ENCODE measurements around the gene ERAS.

The ERAS gene, protein sequence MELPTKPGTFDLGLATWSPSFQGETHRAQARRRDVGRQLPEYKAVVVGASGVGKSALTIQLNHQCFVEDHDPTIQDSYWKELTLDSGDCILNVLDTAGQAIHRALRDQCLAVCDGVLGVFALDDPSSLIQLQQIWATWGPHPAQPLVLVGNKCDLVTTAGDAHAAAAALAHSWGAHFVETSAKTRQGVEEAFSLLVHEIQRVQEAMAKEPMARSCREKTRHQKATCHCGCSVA

GRCh38 chrX:48826135-48826875, at the start of gene ERAS:
Gene ERAS (plus strand): TSS chrX:48826513. CDS start chrX:48829124, 2,611 bp downstream.
- no peak for DNase-seq

- no peak for DNase-seq
Measured at GRCh38 chrX:48776818-48777439, 49.4 kb upstream of the ERAS start.

- DNase-seq, result no peak
Measured at GRCh38 chrX:48779399-48779798, 46.9 kb upstream of the ERAS start.

- no peak for DNase-seq
Measured at GRCh38 chrX:48781705-48782104, 44.6 kb upstream of the ERAS start.

GRCh38 chrX:48782216-48782615, 44.1 kb upstream of the ERAS start:
- DNase-seq, result no peak

DNA sequence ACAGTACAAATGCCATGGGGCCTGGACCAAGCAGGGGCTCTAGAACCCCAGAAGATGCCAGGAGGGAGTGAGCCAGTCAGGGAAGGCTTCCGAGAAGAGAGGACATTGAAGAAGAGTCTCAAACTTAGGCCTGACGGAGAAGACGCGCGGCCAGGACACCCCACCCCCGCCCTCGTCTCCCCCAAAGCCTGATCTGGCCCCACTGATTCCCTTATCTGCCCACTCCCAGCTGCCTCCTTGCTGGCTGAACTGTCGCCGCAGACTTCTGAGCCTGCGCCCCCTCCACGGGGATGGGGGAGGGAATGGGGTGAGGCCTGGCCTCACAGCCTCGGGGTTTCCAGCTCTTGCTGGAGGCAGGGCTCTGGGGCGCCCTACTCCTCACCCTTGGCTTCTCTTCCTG, 43.5 kb upstream of the ERAS start:
- DNase-seq, result no peak

DNA sequence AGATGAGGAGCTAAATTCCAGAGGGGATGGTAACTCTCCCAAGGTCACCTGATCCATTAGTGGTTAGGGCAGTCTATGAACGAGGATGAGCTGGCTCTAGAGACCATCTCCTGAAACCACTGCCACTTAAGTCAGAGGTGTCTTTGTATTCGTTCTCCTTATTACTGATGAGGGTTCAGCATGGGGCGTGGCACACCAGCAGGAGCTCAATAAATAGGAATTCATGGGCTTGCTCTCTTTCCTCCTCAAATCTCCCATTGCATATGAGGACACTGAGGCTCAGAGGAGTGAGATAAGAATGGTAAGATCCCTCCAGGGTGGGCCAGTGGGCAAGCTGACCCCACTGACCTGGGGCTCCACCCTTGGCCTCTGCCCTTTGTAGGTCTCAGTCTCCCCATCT, 41.6 kb upstream of the ERAS start:
- DNase-seq, result no peak

GRCh38 chrX:48785186-48785539, 41.1 kb upstream of the ERAS start:
- DNase-seq, result no peak

- no peak for DNase-seq
Measured at GRCh38 chrX:48785540-48786214, 40.6 kb upstream of the ERAS start.

DNA sequence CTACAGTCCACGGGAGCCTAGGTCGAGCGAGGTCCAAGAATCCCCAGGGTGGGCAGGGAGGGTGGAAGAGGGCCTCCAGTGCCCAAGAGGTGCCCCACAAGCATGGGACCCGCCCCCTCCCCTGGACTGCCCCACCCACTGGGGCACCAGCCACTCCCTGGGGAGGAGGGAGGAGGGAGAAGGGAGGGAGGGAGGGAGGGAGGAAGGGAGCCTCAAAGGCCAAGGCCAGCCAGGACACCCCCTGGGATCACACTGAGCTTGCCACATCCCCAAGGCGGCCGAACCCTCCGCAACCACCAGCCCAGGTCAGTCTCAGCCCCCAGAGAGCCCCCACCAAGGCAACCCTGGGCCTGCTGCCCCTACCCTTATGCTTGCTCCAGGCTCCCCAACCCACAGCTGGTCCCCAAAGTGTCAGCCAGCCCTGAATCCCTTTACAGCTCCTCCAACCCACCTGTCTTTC, 39.9 kb upstream of the ERAS start, which contains the start of gene GATA1:
TSS of gene GATA1 (plus strand) at position 250 of the 460 bp plus-strand sequence. CDS start 4,520 bp downstream, outside the sequence.
- no peak for DNase-seq

- DNase-seq, result no peak
Measured at GRCh38 chrX:48786825-48787504, 39.3 kb upstream of the ERAS start.

DNA sequence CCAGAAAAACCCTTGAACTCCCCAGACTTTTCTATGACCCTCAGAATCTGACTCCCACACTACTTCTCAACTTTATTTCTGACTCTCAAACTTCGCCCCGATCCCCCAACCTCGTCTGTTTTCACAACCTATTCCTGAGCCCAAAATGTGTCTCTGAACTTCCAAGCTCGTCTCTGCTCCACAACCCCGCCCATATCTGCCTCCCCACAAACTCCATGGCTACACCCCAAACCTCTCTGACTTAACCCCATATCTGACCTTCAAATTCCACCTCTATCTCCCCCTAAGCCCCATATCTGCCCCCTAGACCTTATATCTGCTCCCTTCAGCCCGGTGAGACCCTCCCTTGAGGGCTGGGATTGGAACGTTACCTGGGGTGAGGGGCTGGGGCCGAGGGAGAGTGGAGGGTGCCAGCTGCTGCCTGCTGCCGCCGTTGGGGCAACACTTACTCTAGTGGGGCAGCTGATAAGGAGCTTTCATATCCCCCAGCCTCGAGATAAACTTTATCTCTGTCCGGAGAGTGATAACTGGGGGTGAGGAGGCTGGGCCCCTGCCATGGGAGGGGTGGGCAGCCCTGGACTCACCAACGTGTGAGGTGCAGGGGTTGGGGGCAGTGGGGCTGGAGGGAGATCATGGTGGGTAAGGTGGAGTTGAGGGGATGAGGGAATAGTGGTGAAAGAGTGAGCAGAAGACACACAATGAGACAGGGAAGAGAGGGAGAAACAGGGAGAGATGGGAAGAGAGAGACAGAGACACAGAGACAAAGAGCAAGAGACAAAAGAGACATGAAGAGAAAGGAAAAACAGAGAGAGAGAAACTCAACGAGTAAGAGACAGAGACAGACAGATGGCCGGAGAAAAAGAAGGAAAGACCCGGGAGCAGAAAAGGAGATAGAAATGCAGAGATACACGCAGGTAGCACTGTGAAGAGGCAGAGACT, 38.5 kb upstream of the ERAS start:
- DNase-seq, result no peak

GRCh38 chrX:48789366-48790220, 36.7 kb upstream of the ERAS start:
- DNase-seq, result no peak

- DNase-seq, result no peak
Measured at GRCh38 chrX:48790477-48790876, 35.8 kb upstream of the ERAS start.

DNA sequence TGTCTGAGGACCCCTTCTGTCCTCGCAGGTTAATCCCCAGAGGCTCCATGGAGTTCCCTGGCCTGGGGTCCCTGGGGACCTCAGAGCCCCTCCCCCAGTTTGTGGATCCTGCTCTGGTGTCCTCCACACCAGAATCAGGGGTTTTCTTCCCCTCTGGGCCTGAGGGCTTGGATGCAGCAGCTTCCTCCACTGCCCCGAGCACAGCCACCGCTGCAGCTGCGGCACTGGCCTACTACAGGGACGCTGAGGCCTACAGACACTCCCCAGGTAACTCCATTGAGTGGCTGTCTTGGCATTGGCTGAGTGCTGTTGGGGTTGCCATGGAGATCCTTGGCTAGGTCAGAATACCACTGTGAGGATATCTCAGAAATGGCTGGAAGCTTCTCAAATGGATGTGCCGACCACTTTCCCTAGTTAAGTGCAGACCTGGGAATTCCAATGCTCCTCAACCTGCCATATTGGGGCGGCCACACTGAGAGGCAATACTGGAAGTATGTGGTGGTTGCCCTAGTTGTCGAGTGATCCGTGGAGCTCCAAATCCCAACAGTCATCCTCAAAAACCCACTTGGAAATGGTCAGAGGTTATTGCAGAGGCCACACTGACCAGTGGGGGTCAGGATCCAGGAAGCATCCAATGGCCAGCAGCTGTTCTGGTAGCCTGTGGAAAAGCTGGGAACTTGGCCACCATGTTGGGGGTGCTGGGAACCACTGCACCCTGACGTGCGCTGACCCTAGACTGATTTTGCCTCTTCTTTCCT, 35.1 kb upstream of the ERAS start:
- DNase-seq, result no peak

DNA sequence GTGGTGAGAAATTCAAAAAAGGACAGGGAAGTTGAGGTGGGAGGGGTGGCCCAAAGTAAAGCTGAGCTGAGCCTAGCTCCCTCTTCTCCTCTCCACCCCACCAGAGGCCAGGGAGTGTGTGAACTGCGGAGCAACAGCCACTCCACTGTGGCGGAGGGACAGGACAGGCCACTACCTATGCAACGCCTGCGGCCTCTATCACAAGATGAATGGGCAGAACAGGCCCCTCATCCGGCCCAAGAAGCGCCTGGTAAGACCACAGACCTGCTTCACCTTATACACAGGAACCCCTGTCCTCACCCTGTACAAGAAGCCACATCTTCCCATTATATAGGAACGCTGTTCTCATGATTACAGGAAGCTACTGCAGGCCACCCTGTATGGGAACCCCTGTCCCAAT, 34.1 kb upstream of the ERAS start:
- DNase-seq, result no peak

GRCh38 chrX:48793935-48794334, 32.4 kb upstream of the ERAS start:
- DNase-seq, result no peak

DNA sequence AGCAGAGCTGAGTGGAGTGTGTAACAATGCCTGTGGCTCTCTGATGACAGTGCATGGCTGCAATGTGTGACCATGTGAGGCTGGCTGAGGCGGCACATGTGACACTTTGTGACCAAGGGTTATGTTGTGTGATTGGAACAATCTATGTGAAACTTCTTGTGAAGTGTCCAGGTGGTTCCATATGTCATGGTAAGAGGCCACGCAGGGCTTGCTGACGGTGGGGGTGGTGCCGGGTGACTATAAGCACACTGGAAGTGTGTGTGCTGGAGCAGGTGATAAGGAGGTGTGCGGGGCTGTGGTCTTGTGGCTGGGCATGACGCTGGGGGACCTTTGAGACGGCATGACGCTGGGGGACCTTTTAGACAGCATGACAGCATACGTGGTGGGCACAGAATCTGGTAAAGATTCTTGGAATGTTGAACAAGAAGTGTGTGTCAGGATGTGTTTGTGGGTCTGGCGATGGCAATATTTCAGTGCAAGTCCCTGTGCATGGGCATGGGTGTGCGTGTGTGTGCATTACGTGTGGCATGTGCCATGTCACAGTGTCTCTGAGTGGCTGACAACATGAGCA, 31.9 kb upstream of the ERAS start:
- DNase-seq, result no peak

DNA sequence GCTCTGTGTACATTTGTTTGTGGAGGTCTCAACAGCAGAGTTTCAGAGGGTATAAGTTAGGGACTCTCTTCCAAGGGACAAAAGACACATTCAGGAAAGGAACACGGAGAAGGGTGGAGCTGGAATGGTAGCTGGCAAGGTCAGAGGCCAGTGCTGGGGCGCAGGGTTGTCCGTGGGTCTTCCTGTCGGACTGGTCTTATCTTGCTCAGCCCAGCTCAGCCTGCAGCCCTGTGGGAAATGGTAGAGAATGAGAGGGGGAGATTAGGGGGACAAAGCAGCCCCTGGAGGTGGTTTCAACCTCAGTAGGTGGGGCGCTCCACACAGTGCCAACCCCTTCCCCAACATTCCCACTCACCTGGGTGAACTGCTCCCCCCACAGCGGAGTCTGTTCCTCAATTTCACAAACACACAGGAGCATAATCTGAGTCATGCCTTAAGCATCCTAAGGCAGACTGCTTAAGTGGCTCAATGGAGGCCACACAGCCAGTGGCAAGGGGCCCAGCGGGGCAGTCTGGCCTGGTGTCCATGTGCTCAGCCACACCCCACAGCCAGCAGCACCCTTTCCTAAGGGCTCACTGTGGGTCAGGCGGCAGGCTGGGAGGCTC, 31.3 kb upstream of the ERAS start:
- DNase-seq, result no peak
